ELR (cell line): Measurements from ENCODE around the gene C9orf50.
"Not testable (repeated sequence)": the region's sequence is repeated elsewhere in the genome, so short reads cannot be mapped to it uniquely, and the experiment has no call there.

ENCODE experiments used
- DNase-seq: peaks from one replicate; pipeline ENCODE4 v3.0.0-alpha.2; 2015; ENCODE audit warnings: low read depth

C9orf50 gene

GRCh38 chr9:129648092-129648763, 27.3 kb upstream of the C9orf50 start:
- DNase-seq = peak; percentile 60

GRCh38 chr9:129647635-129648034, 26.7 kb upstream of the C9orf50 start:
- DNase-seq = no peak

- no peak for DNase-seq
Observed at GRCh38 chr9:129646654-129647053, 25.8 kb upstream of the C9orf50 start.

- DNase-seq = no peak
Observed at GRCh38 chr9:129646252-129646651, 25.4 kb upstream of the C9orf50 start.

GRCh38 chr9:129644902-129645301, 24.0 kb upstream of the C9orf50 start:
- DNase-seq = no peak

GRCh38 chr9:129644365-129644764, 23.5 kb upstream of the C9orf50 start:
- no peak for DNase-seq

GRCh38 chr9:129643706-129644105, 22.8 kb upstream of the C9orf50 start:
- DNase-seq = no peak

- peak; percentile 96 for DNase-seq
Observed at GRCh38 chr9:129641750-129642585, 21.1 kb upstream of the C9orf50 start, which contains the start of gene ASB6. Gene ASB6 (minus strand): TSS chr9:129642151. CDS start chr9:129641999, 152 bp downstream.

GRCh38 chr9:129640871-129641749, 20.2 kb upstream of the C9orf50 start:
- no peak for DNase-seq

GRCh38 chr9:129640086-129640870, 19.4 kb upstream of the C9orf50 start:
- DNase-seq = no peak

GRCh38 chr9:129639756-129640085, 18.8 kb upstream of the C9orf50 start:
- no peak for DNase-seq

GRCh38 chr9:129639034-129639630, 18.2 kb upstream of the C9orf50 start:
- DNase-seq = no peak

GRCh38 chr9:129637673-129638439, 17.0 kb upstream of the C9orf50 start:
- no peak for DNase-seq

GRCh38 chr9:129637102-129637501, 16.2 kb upstream of the C9orf50 start:
- no peak for DNase-seq

GRCh38 chr9:129636343-129636742, 15.4 kb upstream of the C9orf50 start:
- not testable (repeated sequence) for DNase-seq

- DNase-seq = no peak
Observed at GRCh38 chr9:129635099-129636065, 14.5 kb upstream of the C9orf50 start.

- DNase-seq = no peak
Observed at GRCh38 chr9:129633848-129634247, 12.9 kb upstream of the C9orf50 start.

GRCh38 chr9:129633207-129633606, 12.3 kb upstream of the C9orf50 start:
- no peak for DNase-seq

GRCh38 chr9:129632460-129632859, 11.6 kb upstream of the C9orf50 start:
- peak; percentile 67 for DNase-seq
